Stimulated activated CD4-positive, alpha-beta T cell treated with anti-CD3 and anti-CD28 coated beads, Interleukin-15, amount 100 ng/mL, for 48 hours (primary cell): Measurements from ENCODE around the gene ARL4C.

Experiments
- DNase-seq, 2 donors: peaks; one replicate each; pipeline ENCODE4 v3.0.0-alpha.2; 2020; ENCODE audit warnings: low read depth in 2 of 2

ARL4C gene

DNA sequence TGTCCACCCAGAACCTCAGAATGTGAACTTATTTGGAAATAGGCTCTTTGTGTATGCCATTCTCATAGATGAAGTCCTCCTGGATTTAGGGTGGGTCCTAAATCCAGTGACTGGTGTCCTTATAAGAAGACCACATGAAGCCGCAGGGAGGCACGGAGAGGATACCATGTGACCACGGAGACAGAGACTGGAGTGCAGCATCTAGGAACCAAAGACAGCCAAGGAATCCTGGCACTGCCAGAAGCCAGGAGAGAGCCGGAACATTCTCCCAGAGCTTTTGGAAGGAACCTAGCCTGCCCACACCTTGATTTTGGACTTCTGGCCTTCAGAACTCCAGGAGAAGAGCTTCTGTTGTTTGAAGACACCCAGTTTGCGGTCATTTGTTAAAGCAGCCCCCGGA is 49.7 kb downstream of the ARL4C start:
- no peak for DNase-seq

DNA sequence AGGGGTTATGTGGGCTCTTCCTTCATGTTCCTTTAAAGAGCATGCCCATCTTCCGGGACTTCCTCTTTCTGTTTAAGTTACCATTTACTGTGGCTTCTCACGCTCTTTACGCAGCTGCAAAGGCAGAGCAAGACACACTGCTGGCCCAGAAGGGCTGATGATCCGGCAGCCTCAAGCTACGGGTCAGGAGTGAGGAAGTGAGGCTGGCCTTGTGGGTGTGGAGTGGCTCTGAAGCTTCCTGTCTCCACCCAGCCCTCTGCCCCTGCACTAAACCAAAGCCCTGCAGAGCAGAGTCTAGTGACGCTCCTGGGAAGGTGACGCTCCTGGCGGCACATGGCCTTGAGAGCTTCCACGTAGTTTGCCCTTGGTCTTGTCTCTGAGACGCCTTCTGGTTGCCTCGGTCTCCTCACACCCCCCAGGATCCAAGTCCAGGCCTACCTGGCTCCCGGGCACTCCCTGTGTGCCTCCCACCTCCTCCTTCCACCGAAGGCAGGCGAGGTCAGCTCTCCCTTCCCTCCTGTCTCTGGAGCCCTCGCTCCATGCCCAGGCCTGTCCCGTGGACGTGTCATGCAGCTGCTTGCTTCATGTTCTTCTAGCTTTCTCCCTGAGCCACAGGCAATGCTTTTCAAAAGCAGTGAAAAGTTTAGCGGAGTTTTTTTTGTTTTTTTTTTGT is 50.3 kb downstream of the ARL4C start:
- DNase-seq: peak; percentile 67 to 68

DNA sequence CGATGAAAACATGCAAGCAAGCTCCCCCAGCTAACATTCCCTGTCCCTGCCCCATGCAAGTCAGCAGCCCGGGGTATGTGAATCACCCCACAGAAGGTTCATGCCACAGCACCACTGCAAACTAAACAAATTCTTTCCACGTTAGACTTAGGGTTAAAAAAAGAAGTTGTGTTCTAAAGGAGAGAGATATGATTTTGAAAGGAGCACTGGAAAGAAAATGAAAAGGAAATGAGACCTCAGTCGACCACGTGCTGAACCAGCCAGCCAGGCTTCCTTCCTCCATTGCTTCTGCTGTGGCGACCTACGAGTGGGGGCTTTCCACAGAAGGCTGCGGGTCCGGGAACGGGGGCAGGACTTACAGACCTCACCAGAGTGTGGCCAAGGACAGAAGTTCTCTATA is 52.0 kb downstream of the ARL4C start:
- DNase-seq: no peak

DNA sequence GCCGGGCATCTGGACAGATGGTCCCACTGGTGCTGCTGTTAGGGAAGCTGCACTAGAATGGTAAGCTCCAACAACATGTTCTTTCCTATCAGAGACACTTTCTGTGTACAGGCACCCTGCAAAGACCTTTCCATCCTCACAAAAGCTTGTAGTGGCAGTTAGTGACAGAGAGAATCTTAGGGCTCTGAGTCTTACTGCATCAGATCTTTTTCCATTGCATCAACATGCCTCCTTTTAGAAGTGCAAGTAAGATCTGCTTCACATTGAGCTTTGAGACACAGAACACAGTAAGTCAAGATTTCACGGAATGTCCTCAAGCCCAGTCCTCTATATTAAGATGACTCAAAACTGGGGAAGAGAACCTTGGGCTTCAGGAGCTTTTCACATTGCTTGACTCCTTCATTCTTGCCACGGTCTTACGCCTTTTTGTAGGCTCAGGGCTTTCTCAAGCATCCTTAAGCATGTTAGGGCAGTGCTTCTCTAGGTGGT is 52.6 kb downstream of the ARL4C start:
- DNase-seq: no peak
